GM18868 (cell line): Measurements from ENCODE around the gene DLK1.

ENCODE experiments used
- ATAC-seq: cut with Tn5 transposase; IDR thresholded peaks from one replicate; pipeline ENCODE4 v1.9.1; 2021; ENCODE audit warnings: mild to moderate bottlenecking, moderate library complexity; ENCODE audit not compliant: unreplicated experiment

DLK1 gene

DNA sequence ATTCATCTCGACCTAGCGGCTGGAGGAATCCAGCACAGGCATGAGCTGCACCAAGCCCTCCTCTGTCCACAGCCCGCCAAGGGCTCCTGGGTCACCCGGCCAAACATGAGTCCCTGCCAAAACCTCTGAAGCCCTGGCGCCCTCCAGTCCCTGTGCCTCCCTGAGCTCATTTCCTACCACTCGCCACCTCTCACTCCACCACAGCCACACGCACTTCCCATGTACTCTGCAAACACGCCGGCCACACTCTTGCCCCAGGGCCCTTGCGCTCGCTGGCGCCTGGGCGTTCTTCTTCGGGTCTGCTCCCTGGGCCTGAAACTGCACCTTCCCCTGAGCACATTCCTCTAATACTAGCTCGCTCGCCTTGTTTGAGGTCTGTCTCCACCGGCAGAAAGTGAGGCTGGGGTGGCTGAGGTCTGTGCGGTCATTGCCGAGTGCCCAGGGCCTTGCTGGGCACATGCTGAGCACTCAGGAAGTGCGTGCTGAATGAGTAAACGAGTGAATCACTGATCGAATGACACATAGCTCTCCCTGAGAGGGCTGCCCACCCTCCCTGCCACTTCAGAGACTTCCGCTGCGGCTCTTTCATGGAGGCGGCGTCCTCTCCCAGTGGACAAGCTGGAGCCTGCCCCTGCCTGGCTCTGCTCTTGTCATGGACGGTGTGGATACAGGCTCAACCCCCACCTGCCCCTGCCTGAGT lies 33.7 kb upstream of the DLK1 start:
- ATAC-seq = no peak

DNA sequence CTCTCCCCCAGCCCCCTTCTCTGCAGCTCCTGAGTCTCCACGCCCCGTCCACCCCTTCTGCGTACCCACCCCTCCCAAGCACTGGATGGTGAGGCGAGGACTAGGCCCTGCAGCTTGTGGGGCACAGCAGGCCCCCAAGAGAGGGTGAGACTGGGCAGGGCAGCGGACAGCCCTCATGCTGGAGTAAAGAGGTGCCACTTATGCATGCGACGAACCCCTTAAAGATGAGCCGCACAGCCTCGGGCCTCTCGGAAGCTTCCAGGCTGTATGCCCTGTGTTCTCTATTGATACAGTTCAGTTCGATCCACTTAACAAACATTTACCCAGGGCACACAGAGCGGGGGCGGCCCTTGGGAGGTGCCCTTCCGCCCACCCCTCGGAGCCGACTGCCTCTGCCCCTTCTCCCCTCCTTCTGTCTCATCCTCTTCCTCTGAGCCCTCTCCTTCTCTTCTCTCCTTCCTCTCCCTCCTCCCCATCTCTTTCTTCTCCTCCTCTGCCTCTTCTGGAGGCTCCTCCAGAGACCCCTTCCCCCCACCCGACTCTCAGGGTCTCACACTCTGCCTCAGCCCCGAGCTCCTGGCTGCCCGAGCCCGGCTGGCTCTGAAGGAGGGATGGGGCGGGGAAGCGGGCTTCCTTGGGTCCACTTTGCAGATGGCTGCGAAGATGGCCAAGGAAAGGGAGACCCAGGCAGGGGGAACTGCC lies 32.7 kb upstream of the DLK1 start:
- ATAC-seq = no peak

DNA sequence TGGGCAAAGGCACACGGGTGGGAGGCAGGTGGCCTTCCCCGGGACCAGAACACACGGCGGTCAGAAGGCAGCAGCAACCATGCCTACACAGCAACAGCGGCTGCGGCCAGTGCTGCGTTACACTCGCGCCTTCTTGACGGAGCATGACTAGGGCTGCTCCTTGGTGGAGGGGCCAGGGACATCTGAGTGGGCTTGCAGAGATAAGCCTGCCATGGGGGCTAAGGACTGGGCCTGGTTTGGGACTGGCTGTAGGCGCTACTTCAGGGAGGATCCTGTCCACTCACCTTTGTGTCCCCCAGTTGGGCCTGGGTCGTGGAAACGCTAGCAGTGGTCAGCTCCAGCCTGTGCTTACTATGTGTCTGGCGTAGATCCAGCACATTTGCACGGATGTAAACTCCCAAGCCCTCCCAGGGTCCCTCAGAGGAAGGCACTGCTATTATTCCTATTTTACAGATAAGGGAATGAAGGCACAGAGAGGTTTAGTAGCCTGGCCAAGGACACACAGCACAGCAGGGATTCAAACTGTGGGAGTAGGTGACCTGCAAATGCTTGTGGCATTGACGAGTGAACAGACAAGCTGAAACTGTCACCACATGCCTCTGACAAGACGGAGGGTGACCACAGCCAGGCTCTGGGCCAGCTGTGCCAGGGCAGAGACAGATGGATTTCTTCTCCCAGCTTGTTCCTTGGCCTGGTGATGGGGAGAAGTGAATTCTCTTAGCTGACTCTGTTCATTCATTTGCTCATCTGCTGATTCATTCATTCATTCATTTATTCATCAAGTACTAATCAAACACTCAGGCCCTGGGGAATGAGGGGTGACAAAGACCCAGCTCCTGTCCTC lies 31.9 kb upstream of the DLK1 start:
- ATAC-seq = no peak

DNA sequence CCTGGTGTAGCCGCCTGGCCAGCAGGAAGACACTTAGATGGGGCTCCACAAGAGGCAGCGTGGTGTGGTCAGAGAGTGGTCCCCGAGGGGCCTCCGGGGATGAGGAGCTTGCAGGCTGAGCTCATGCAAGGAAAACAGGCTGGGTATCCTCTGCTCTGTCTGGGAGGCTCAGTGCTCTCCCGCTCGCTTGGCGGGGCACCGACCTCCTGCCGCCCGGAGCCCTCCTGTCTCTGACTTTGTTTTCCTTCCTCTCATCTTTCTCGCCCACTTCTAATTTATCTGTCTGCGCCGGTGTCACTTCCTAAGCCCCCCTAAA lies 31.3 kb upstream of the DLK1 start:
- no peak for ATAC-seq

DNA sequence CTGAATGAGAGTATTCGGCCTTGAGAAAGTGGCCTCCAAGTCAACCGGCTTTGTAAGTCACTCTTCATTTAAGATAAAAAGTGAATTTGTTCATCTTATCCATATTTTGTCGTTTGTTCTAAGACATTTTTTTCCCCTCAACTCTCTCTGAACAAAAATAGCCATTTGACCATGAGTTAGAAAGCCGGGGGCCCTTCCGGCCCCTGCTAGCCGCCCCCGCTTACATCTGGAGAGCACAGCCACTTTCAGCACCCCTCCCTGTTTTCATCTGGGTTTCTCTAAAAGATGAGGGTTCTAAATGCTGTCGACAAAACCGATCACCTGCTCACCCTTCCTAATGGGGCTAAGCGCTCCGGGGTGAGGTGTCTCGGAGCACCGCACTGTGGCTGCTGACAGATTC lies 30.7 kb upstream of the DLK1 start:
- ATAC-seq = no peak

DNA sequence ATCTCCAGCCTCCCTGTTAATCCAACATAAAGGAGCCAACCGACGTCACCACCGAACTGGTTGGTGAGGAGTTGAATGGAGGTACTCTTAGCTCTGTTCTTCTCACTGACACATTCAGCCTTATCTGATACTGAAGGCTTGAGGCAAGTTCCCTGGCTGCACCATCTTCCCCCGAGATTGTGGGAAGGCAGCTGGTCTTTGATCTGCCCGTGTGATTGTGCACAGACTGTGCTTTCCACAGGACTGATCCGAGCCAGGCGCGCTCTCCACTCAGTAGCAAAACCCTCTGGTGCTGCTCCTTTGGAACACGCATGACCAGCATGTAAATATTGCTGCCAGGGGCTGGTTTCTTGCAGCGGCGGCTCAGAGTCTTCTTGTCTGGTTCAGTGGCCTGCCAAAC lies 30.1 kb upstream of the DLK1 start:
- ATAC-seq = no peak

DNA sequence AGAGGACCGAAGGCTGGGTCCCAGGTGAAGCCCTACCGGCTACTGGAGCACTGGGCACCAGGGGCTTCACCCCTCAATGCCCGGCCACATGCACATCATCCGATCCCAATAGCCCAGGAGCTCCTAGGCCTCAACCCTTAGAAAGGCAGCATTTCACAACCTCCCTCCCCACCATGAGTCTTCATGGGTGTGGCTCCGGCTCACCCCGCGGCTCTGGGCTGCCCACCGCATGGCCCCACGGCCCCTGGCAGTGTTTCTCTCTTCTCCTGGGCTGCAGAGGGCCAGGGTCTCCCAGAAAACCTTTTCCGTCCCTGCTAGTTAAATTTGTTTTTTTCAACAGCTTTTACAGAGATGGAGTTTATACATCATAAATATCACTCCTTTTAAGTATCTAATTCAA lies 28.6 kb upstream of the DLK1 start:
- ATAC-seq = no peak

DNA sequence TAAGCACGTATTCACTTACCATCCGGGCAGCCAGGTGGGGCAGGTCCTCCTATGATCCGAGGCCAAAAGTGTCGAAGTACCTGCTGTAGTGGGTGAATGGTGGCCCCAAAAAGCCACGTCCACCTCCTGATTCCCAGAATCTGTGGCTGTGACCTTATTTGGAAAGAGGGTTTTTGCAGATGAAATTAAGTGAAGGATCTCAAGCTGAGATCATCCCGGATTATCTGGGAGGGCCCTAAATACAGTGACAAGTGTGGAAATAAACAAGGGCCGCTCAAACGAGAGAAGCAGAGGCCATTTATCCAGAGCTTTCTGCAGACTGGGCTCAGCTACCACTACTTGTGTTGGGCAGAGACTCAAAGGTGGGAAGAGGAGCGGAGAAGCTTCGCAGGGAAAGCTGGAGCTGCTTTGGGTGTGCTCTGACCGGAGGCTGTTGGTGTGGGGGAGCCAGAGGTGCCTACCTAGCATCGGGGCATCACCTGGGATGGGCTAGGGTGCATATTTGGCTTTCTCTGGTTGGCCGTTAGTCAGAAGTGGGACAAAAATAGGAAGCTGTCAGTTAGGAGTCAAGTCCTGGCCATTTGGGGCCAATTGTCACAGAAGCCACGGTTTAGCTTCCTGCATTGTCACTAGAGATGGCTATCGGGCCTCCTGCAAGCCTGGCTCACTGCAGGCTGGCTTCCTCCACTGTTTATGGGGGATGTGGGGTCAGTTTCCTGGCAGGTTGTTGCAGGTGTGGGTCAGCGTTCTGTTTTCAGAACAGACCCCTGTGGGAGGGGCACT lies 27.8 kb upstream of the DLK1 start:
- ATAC-seq = no peak

DNA sequence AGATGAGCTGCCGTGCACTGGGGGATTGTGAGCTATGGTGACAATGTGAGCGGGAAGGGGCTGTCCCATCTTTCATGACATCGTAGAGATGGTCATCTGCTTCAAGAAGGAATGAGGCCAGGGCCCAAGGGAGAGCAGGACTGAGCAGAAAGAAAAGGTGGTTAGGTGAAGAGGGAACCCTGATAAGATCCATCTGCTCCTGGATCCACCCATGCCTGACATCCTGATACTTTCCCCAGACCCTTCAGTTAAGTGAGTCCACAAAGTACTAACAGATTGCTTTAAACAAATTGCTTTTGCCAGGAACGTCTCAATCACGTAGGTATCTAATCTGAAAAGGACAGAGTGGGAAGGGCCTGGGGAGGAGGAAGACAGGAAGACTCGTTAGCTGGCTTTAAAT lies 25.4 kb upstream of the DLK1 start:
- ATAC-seq = no peak

DNA sequence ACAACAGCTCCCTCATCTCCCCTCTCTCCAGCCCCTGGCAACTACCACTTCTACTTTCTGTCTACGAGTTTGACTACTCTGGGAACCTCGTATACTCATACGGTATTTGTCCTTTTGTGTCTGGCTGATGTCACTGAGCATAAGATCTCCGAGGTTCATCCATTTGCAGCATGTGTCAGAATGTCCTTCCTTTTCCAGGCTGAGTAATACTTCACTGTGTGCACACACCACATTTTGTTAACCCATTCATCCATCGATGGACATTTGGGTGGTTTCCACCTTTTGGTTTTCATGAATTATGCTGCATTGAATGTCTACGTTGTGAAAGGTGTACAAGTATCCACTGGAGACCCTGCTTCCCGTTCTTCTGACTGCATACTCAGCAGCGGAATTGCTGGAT lies 24.1 kb upstream of the DLK1 start:
- ATAC-seq = no peak

DNA sequence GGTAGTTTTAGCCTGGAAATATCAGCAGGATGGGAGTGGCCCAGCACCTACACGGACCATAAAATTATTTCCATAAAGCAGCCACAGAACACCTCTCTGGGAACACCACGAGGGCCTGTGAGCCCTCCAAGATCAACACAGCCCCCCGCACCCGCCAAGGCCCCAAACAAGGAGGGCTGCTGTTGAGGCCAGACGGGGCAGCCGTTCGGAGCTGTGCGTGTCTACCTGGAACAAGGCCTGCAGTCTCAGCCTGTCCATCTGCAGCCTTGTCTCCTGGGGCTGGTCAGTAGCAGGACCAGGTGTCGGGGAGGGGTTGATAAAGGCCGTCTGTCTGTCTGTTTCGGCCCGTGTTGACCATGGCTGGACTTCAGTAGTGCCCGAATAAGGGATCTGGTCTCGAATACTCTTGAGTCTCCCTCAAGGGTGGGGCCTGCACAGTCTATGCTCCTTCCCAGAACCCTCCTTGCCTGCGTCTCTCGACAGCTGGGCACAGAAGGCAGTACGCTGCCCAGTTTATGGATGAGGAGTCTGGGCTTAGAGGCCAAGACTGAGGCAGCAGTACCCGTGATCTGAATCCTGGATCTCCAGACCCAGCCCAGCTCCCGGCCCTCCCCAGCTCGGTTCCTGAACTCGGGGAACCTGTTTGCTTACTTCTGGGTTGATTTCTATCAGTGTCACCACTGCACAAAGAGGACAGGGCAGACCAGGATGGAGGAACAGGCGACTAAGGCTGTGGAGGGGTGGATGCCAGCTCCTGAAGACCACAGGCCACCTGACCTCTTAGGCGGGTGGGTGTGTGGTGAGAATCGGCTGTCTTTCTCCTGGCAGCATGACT lies 23.1 kb upstream of the DLK1 start:
- no peak for ATAC-seq

DNA sequence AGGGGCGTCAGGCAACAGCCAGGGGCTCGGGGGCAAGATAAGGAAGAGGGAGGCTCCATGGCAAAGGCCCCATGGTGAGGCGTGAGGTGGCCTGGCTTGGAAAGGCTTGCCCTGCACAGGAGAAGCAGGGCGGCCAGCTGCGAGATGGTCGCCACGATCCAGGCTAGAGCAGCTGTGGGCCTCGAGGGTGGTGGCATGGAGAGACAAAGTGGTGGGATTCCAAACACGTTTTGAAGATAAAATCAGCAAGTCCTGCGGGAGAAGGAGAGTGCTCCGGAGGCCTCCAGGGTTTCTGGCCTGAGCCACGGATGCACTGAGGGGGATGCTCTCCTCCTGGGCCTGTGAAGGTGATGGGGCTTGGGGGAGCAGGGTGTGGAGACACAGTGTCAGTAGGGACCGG lies 20.5 kb upstream of the DLK1 start:
- no peak for ATAC-seq

DNA sequence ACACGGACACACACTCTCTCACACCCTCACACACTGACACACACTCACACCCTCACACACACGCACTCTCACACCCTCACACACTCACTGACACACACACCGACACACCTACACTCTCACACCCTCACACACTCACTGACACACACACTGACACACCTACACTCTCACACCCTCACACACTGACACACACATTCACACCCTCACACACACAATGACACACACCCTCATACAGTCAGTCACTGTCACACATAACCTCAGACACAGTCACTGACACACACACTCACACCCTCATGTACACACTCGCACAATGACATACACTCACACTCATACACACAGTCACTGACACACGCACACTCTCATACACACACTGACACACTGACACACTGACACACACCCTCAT lies 19.8 kb upstream of the DLK1 start:
- no peak for ATAC-seq

DNA sequence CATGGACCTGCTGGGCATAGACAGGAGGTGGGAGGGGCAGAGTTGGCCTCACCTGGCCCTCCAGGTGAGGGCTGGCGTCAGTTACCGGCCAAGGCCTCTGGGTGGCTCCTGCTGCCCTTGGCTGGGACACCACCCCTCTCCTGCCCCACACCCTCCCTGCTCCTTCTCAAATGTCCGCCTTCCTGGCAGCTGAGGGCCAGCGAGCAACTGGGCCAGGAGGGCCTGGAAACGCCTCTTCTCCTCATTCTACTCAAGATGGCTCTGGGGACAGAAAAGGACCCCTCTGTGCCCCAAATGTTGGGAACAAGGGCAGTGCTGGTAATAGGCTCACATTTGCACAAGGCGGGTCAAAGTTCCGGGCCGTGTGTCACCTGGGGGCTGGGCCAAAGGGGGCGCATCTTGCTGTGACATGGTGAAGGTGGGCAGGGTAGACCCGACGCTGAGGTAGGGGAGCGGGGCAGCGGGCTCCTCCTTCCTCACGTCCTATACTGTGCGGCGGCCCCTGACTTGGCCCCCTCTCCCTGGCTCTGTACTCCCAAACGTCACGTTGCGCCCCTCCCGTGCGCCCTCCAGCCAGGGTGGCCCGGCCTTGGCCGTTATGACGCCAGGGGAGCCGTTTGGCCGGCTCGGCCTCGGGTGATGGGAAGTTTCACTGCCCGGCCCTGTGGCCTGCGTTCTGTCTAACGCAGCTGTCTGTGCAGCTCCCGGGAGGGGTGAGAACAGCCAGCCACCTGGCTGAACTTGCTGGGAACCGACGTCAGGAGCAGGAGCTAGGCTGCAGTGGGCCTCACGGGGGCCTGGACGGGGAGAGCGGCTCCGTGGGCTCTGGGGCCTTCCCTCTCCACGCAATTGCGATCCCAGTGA lies 18.0 kb upstream of the DLK1 start:
- no peak for ATAC-seq

DNA sequence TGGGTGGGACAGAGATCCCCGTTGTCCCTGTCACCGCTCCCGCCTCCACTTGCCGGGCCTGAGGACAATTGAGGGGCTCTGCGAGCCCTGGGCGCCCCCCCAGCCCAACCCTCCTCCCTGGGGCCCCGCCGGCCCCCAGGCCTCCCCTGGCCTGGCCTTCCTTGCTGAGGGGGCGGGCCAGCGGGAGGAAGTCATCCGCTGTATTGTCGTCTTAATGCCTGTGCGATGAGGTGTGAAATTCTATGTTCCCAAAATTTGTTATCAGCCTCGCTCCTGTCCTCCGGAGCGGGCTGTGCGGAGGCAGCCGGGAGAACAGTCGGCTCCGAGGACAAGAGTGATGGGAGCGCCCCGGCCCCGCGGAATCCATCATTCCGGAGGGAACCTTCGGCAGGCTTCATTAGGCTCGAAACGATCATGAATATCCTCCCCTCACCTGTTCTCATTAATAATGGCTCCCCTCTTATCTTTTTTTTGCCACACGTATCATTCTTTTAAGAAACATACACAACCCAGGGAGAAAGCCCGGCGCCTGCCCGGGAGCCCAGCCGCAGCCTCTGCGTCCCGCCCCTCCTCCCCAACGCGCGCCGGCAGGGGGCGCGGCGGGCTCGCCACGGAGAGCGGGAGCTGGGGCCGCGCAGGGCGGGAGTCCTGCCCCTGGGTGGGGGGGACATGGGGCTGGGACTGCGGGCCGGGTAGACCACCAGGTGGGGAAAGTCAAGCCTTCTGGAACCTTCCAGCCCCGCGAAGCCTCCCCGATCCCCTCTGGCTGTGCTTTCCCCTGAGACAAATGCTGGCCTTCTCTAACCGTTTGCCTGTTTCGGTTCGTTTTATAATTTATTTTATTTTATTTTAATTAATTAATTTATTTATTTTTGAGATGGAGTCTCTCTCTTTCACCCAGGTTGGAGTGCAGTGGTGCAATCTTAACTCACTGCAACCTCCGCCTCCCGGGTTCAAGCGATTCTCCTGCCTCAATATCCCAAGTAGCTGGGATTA lies 17.1 kb upstream of the DLK1 start:
- ATAC-seq = no peak

DNA sequence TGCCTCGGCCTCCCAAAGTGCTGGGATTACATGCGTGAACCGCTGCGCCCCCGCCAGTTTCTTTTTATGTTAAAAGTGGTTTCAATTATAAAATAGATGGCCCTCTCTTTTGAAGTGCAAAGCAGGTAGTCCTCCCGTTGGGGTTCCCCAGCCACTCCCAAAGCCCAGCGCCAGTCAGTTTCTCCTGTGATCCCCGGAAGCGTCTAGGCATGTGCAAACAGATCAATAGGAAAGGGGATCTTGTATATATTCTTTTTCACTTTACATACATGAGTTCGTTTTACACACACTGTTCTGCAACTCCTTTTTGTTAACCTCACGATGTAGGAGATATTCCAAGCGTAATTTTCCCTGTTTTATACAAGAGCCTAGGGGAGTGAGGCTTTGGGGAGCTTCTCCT lies 16.3 kb upstream of the DLK1 start:
- ATAC-seq = no peak

DNA sequence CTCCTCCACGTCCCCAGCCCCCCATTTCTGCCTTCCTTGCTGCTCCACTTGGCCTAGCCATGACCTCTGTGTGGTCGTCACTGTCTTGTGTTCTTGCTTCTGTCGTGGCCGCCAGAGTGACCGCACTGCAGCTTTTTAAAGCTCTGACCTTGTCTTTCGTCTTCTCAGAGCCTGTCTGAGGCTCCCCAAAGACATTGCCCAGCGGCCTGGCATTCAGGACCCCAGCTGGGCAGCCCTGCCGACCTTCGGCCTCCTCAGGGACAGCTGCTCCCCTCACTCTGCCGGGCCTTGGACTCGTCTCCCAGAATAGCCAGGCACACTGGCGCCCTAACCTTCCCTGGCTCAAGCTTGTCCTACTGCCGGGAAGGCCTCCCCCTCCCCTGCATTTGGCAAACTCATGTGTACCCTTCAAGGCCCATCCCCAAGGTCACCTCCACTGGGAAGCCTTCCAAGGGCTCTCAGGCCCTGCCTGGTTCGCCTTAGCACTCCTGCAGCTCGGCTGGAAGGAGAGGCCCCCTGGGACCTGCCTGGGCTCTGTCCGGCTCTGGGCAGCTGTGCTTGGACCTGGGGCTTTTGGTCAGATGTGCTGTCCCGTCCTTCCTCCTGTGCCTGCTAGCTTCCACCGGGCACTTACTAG lies 15.7 kb upstream of the DLK1 start:
- no peak for ATAC-seq

DNA sequence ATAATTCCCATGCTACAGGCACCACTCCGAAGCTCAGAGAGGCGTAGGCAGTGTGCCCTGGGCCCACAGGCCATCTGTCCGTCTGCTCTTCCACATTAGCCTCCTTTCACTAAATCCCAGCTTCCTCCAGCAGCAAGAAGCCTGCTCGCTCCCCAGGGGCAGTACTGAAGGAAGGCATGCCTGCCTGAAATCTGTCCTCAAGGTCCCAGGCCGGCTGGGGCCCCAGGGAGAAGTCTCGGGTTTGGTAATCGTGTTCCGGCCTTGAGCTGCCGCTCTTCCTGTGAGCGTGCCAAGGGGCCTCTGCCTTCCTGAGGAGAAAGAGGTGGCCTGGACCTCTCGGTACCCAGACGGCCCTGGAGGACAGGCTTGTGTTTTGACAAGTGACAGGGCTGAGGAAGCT lies 15.2 kb upstream of the DLK1 start:
- no peak for ATAC-seq
